Measurements from ENCODE around the gene KIF23. TPM values are rescaled to one million over a fixed set of nuclear protein-coding genes. Genes with fewer than 3 reads are reported as not detected.

Gene KIF23
- total RNA-seq, 3 donors from 2014 or later (not counting 1 experiment from before 2014, with no cell fraction given): 1.2 to 2.1 (median 1.9) TPM

- Histone ChIP-seq H3K27me3 (ENCODE audit: control insufficient read depth, insufficient read depth, low read length) (no peaks in the 10 kb centered on the region), H3K4me1 (ENCODE audit: control insufficient read depth, insufficient read depth, low read length) (no peaks in the 10 kb centered on the region), H3K27ac (ENCODE audit: low read length) (no peak overlapping the region), H3K36me3 (ENCODE audit: control insufficient read depth, insufficient read depth, low read length) (no peaks in the 10 kb centered on the region), H3K9me3 (ENCODE audit: control insufficient read depth, insufficient read depth, low read length) (no peaks in the 10 kb centered on the region), H3K4me3 (ENCODE audit: low read length) (no peak overlapping the region)
- intact Hi-C loops (cut with micrococcal nuclease): no loop called here
- TF ChIP-seq, protein P1, sequence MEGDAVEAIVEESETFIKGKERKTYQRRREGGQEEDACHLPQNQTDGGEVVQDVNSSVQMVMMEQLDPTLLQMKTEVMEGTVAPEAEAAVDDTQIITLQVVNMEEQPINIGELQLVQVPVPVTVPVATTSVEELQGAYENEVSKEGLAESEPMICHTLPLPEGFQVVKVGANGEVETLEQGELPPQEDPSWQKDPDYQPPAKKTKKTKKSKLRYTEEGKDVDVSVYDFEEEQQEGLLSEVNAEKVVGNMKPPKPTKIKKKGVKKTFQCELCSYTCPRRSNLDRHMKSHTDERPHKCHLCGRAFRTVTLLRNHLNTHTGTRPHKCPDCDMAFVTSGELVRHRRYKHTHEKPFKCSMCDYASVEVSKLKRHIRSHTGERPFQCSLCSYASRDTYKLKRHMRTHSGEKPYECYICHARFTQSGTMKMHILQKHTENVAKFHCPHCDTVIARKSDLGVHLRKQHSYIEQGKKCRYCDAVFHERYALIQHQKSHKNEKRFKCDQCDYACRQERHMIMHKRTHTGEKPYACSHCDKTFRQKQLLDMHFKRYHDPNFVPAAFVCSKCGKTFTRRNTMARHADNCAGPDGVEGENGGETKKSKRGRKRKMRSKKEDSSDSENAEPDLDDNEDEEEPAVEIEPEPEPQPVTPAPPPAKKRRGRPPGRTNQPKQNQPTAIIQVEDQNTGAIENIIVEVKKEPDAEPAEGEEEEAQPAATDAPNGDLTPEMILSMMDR (IDR thresholded peaks at IDR 0.05): no peak
- Mint-ChIP-seq H3K27ac (no peak overlapping the region), H3K27me3 (ENCODE audit: low read depth in 2 of 2) (peaks cover 0 to 6% of the 10 kb centered on the region in 2 donors), H3K4me3 (no peak overlapping the region), H3K4me1 (no peaks in the 10 kb centered on the region), H3K9me3 (no peaks in the 10 kb centered on the region), H3K36me3 (no peaks in the 10 kb centered on the region)
- WGBS (ENCODE audit: insufficient coverage): 90% methylated on average over 6 of the region's 6 CpGs
- ATAC-seq (no peak), DNase-seq (no peak)
Observed at GRCh38 chr15:69388260-69388705, 25.9 kb upstream of the KIF23 start.

DNA sequence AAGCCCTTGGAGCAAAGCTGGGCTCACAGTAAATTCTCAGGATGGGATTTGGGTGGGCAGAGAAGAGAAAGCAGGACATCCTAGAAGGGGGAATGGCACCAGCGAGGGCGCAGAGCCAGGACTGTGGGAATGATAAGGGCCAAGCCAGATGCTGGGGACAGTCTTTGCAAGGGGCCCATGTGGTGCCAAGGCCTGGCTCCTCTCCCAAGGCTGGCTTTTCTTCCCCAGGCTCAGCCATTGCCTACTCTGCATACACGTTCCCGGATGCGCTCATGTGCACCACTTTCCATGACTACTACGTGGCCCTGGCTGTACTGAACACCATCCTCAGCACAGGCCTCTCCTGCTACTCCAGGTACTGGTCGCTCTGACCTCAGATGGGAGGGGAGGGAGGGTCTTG, 24.7 kb upstream of the KIF23 start:
- H3K27me3 Mint-ChIP-seq (ENCODE audit: low read depth in 2 of 2): peaks cover 0 to 6% of the 10 kb centered on the region in 2 donors
- Histone ChIP-seq H3K27me3 (ENCODE audit: control insufficient read depth, insufficient read depth, low read length) (no peaks in the 10 kb centered on the region), H3K4me3 (ENCODE audit: low read length) (no peak overlapping the region), H3K9me3 (ENCODE audit: control insufficient read depth, insufficient read depth, low read length) (no peaks in the 10 kb centered on the region), H3K4me1 (ENCODE audit: control insufficient read depth, insufficient read depth, low read length) (peaks cover 2% of the 10 kb centered on the region), H3K27ac (ENCODE audit: low read length) (no peak overlapping the region), H3K36me3 (ENCODE audit: control insufficient read depth, insufficient read depth, low read length) (no peaks in the 10 kb centered on the region)
- ATAC-seq (no peak), DNase-seq (no peak)
- peaks cover 0 to 2% of the 10 kb centered on the region in 2 donors for H3K4me1 Mint-ChIP-seq
- H3K4me3 Mint-ChIP-seq: no peak overlapping the region
- H3K27ac Mint-ChIP-seq: no peak overlapping the region
- H3K9me3 Mint-ChIP-seq: no peaks in the 10 kb centered on the region
- TF ChIP-seq, protein P1 (IDR thresholded peaks at IDR 0.05): no peak
- WGBS (ENCODE audit: insufficient coverage): 93% methylated on average over 7 of the region's 7 CpGs
- no peaks in the 10 kb centered on the region for H3K36me3 Mint-ChIP-seq
- intact Hi-C loops (cut with micrococcal nuclease): no loop called here

DNA sequence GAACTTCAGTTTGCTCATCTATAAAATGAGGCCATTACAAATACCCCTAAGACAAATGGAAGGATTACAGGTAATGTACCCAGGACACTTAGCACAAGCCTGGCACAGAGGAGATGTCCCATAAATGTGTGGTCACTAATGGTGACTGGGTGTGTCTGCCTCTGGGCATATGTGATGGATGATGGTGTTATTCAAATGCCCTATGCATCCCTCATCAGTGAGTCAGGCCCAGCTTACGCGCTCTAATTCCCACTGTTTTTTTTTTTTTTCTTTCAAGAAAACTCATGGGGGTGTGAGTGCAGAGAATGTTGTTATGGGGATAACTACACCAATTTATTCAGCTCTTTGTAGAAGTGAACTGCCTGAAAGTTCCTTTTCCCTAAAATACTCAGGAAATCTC, 23.6 kb upstream of the KIF23 start:
- Mint-ChIP-seq H3K4me1 (peaks cover 0 to 8% of the 10 kb centered on the region in 2 donors), H3K9me3 (no peaks in the 10 kb centered on the region), H3K36me3 (no peaks in the 10 kb centered on the region), H3K4me3 (no peak overlapping the region), H3K27ac (no peak overlapping the region), H3K27me3 (ENCODE audit: low read depth in 2 of 2) (peaks cover 0 to 8% of the 10 kb centered on the region in 2 donors)
- H3K27ac ChIP-seq (ENCODE audit: low read length): no peak overlapping the region
- WGBS (ENCODE audit: insufficient coverage): no CpG with 5 or more reads among the region's 2 CpGs
- no peaks in the 10 kb centered on the region for H3K36me3 ChIP-seq (ENCODE audit: control insufficient read depth, insufficient read depth, low read length)
- H3K9me3 ChIP-seq (ENCODE audit: control insufficient read depth, insufficient read depth, low read length): no peaks in the 10 kb centered on the region
- ATAC-seq (no peak), DNase-seq (no peak)
- H3K27me3 ChIP-seq (ENCODE audit: control insufficient read depth, insufficient read depth, low read length): no peaks in the 10 kb centered on the region
- intact Hi-C loops (cut with micrococcal nuclease): no loop called here
- H3K4me3 ChIP-seq (ENCODE audit: low read length): no peak overlapping the region
- peaks cover 6% of the 10 kb centered on the region for H3K4me1 ChIP-seq (ENCODE audit: control insufficient read depth, insufficient read depth, low read length)
- TF ChIP-seq, protein P1 (IDR thresholded peaks at IDR 0.05): no peak

- no peaks in the 10 kb centered on the region for H3K27me3 ChIP-seq (ENCODE audit: control insufficient read depth, insufficient read depth, low read length)
- WGBS (ENCODE audit: insufficient coverage): 90% methylated on average over 11 of the region's 11 CpGs
- peaks cover 6% of the 10 kb centered on the region for H3K4me1 ChIP-seq (ENCODE audit: control insufficient read depth, insufficient read depth, low read length)
- no peak overlapping the region for H3K4me3 Mint-ChIP-seq
- intact Hi-C loops (cut with micrococcal nuclease): no loop called here
- DNase-seq (no peak), ATAC-seq (no peak)
- no peak overlapping the region for H3K4me3 ChIP-seq (ENCODE audit: low read length)
- peaks cover 0 to 8% of the 10 kb centered on the region in 2 donors for H3K4me1 Mint-ChIP-seq
- no peaks in the 10 kb centered on the region for H3K9me3 ChIP-seq (ENCODE audit: control insufficient read depth, insufficient read depth, low read length)
- H3K27me3 Mint-ChIP-seq (ENCODE audit: low read depth in 2 of 2): peaks cover 0 to 8% of the 10 kb centered on the region in 2 donors
- H3K36me3 ChIP-seq (ENCODE audit: control insufficient read depth, insufficient read depth, low read length): no peaks in the 10 kb centered on the region
- no peak overlapping the region for H3K27ac Mint-ChIP-seq
- no peak overlapping the region for H3K27ac ChIP-seq (ENCODE audit: low read length)
- H3K9me3 Mint-ChIP-seq: no peaks in the 10 kb centered on the region
- TF ChIP-seq, protein P1 (IDR thresholded peaks at IDR 0.05): no peak
- H3K36me3 Mint-ChIP-seq: no peaks in the 10 kb centered on the region
Observed at GRCh38 chr15:69391046-69391757, 22.9 kb upstream of the KIF23 start.

All from natural killer cell (primary cell).